Measurements from ENCODE around the gene GRIA4. TPM values are rescaled to one million over a fixed set of nuclear protein-coding genes. Genes with fewer than 3 reads are reported as not detected.
"Not testable (repeated sequence)": the region's sequence is repeated elsewhere in the genome, so short reads cannot be mapped to it uniquely, and the experiment has no call there.

The GRIA4 gene
- total and polyA plus RNA-seq, 5 donors = 0.05 to 0.17 TPM; not detected in 3

- H3K27ac ChIP-seq (ENCODE audit: low read length) = no peak overlapping the region
- H3K4me1 ChIP-seq (ENCODE audit: control insufficient read depth, insufficient read depth, low read length) = no peaks in the 10 kb centered on the region
- H3K9me3 ChIP-seq (ENCODE audit: control insufficient read depth, low read length) = no peaks in the 10 kb centered on the region
- ATAC-seq = no peak
- H3K27me3 ChIP-seq (ENCODE audit: control insufficient read depth, insufficient read depth) = no peaks in the 10 kb centered on the region
- intact Hi-C loops (cut with DNase I) = no loop called here
- WGBS = 77% methylated on average over 2 of the region's 2 CpGs
- no peak for DNase-seq
- H3K4me3 ChIP-seq (ENCODE audit: low read length) = no peak overlapping the region
Observed at GRCh38 chr11:105763594-105763993, 153.7 kb downstream of the GRIA4 start.

GRCh38 chr11:105767931-105768330 lies 158.1 kb downstream of the GRIA4 start:
- intact Hi-C loops (cut with DNase I) = no loop called here
- no peak overlapping the region for H3K27ac ChIP-seq (ENCODE audit: low read length)
- no peaks in the 10 kb centered on the region for H3K27me3 ChIP-seq (ENCODE audit: control insufficient read depth, insufficient read depth)
- no peaks in the 10 kb centered on the region for H3K4me1 ChIP-seq (ENCODE audit: control insufficient read depth, insufficient read depth, low read length)
- H3K4me3 ChIP-seq (ENCODE audit: low read length) = no peak overlapping the region
- ATAC-seq = no peak
- H3K9me3 ChIP-seq (ENCODE audit: control insufficient read depth, low read length) = no peaks in the 10 kb centered on the region
- no peak for DNase-seq

- intact Hi-C loops (cut with DNase I) = no loop called here
- no peak overlapping the region for H3K27ac ChIP-seq (ENCODE audit: low read length)
- no peak overlapping the region for H3K4me3 ChIP-seq (ENCODE audit: low read length)
- no peaks in the 10 kb centered on the region for H3K4me1 ChIP-seq (ENCODE audit: control insufficient read depth, insufficient read depth, low read length)
- DNase-seq (no peak), ATAC-seq (no peak)
- H3K9me3 ChIP-seq (ENCODE audit: control insufficient read depth, low read length) = no peaks in the 10 kb centered on the region
- H3K27me3 ChIP-seq (ENCODE audit: control insufficient read depth, insufficient read depth) = no peaks in the 10 kb centered on the region
- WGBS = 86% methylated on average over 2 of the region's 2 CpGs
Observed at GRCh38 chr11:105769627-105770026, 159.8 kb downstream of the GRIA4 start.

- DNase-seq = not testable (repeated sequence)
Observed at GRCh38 chr11:105773452-105773851, 163.6 kb downstream of the GRIA4 start.

GRCh38 chr11:105774899-105775298 lies 165.0 kb downstream of the GRIA4 start:
- ATAC-seq (no peak), DNase-seq (no peak)
- Histone ChIP-seq H3K27me3 (ENCODE audit: control insufficient read depth, insufficient read depth) (no peaks in the 10 kb centered on the region), H3K4me1 (ENCODE audit: control insufficient read depth, insufficient read depth, low read length) (no peaks in the 10 kb centered on the region), H3K9me3 (ENCODE audit: control insufficient read depth, low read length) (no peaks in the 10 kb centered on the region), H3K27ac (ENCODE audit: low read length) (no peak overlapping the region), H3K4me3 (ENCODE audit: low read length) (no peak overlapping the region)
- 75% methylated on average over 4 of the region's 4 CpGs for WGBS
- intact Hi-C loops (cut with DNase I) = no loop called here

More at GRCh38 chr11:105773452-105773851, 163.6 kb downstream of the GRIA4 start:
- intact Hi-C loops (cut with DNase I); H3K27me3 ChIP-seq (ENCODE audit: control insufficient read depth, insufficient read depth); H3K9me3 ChIP-seq (ENCODE audit: control insufficient read depth, low read length); ATAC-seq; H3K27ac ChIP-seq (ENCODE audit: low read length); H3K4me3 ChIP-seq (ENCODE audit: low read length); H3K4me1 ChIP-seq (ENCODE audit: control insufficient read depth, insufficient read depth, low read length): not testable (repeated sequence)
- 91% methylated on average over 3 of the region's 3 CpGs for WGBS

GRCh38 chr11:105780781-105781525 lies 171.1 kb downstream of the GRIA4 start:
- ATAC-seq (no peak), DNase-seq (no peak)
- H3K4me1 ChIP-seq (ENCODE audit: control insufficient read depth, insufficient read depth, low read length) = no peaks in the 10 kb centered on the region
- H3K27me3 ChIP-seq (ENCODE audit: control insufficient read depth, insufficient read depth) = no peaks in the 10 kb centered on the region
- no peak overlapping the region for H3K27ac ChIP-seq (ENCODE audit: low read length)
- H3K9me3 ChIP-seq (ENCODE audit: control insufficient read depth, low read length) = no peaks in the 10 kb centered on the region
- H3K4me3 ChIP-seq (ENCODE audit: low read length) = no peak overlapping the region
- WGBS = 61% methylated on average over 3 of the region's 3 CpGs
- intact Hi-C loops (cut with DNase I) = no loop called here

GRCh38 chr11:105781807-105782206 lies 171.9 kb downstream of the GRIA4 start:
- Histone ChIP-seq H3K4me3 (ENCODE audit: low read length) (no peak overlapping the region), H3K27me3 (ENCODE audit: control insufficient read depth, insufficient read depth) (no peaks in the 10 kb centered on the region), H3K4me1 (ENCODE audit: control insufficient read depth, insufficient read depth, low read length) (no peaks in the 10 kb centered on the region), H3K9me3 (ENCODE audit: control insufficient read depth, low read length) (no peaks in the 10 kb centered on the region), H3K27ac (ENCODE audit: low read length) (no peak overlapping the region)
- ATAC-seq (no peak), DNase-seq (no peak)
- intact Hi-C loops (cut with DNase I) = no loop called here
- WGBS = 30% methylated on average over 1 of the region's 1 CpG

- no peak overlapping the region for H3K27ac ChIP-seq (ENCODE audit: low read length)
- DNase-seq = no peak
- H3K27me3 ChIP-seq (ENCODE audit: control insufficient read depth, insufficient read depth) = no peaks in the 10 kb centered on the region
- no peaks in the 10 kb centered on the region for H3K4me1 ChIP-seq (ENCODE audit: control insufficient read depth, insufficient read depth, low read length)
- H3K4me3 ChIP-seq (ENCODE audit: low read length) = no peak overlapping the region
- no peak for ATAC-seq
- H3K9me3 ChIP-seq (ENCODE audit: control insufficient read depth, low read length) = no peaks in the 10 kb centered on the region
- WGBS = 64% methylated on average over 2 of the region's 2 CpGs
- intact Hi-C loops (cut with DNase I) = no loop called here
Observed at GRCh38 chr11:105783216-105783615, 173.3 kb downstream of the GRIA4 start.

- 93% methylated on average over 6 of the region's 6 CpGs for WGBS
- H3K4me3 ChIP-seq (ENCODE audit: low read length); intact Hi-C loops (cut with DNase I); H3K4me1 ChIP-seq (ENCODE audit: control insufficient read depth, insufficient read depth, low read length); H3K27me3 ChIP-seq (ENCODE audit: control insufficient read depth, insufficient read depth); H3K9me3 ChIP-seq (ENCODE audit: control insufficient read depth, low read length); H3K27ac ChIP-seq (ENCODE audit: low read length); ATAC-seq: not testable (repeated sequence)
- peak in 1 of 3 donors; percentile 9 for DNase-seq
Observed at GRCh38 chr11:105785850-105786249, 176.0 kb downstream of the GRIA4 start.

- DNase-seq (no peak), ATAC-seq (no peak)
- intact Hi-C loops (cut with DNase I) = no loop called here
- Histone ChIP-seq H3K27ac (ENCODE audit: low read length) (no peak overlapping the region), H3K27me3 (ENCODE audit: control insufficient read depth, insufficient read depth) (no peaks in the 10 kb centered on the region), H3K4me1 (ENCODE audit: control insufficient read depth, insufficient read depth, low read length) (no peaks in the 10 kb centered on the region), H3K9me3 (ENCODE audit: control insufficient read depth, low read length) (no peaks in the 10 kb centered on the region), H3K4me3 (ENCODE audit: low read length) (no peak overlapping the region)
- 72% methylated on average over 2 of the region's 2 CpGs for WGBS
Observed at GRCh38 chr11:105786741-105787140, 176.9 kb downstream of the GRIA4 start.

- H3K27ac ChIP-seq (ENCODE audit: low read length) = no peak overlapping the region
- ATAC-seq = no peak
- no peak for DNase-seq
- H3K9me3 ChIP-seq (ENCODE audit: control insufficient read depth, low read length) = no peaks in the 10 kb centered on the region
- intact Hi-C loops (cut with DNase I) = no loop called here
- H3K27me3 ChIP-seq (ENCODE audit: control insufficient read depth, insufficient read depth) = no peaks in the 10 kb centered on the region
- H3K4me1 ChIP-seq (ENCODE audit: control insufficient read depth, insufficient read depth, low read length) = no peaks in the 10 kb centered on the region
- 92% methylated on average over 1 of the region's 1 CpG for WGBS
- no peak overlapping the region for H3K4me3 ChIP-seq (ENCODE audit: low read length)
Observed at GRCh38 chr11:105789579-105790420, 179.9 kb downstream of the GRIA4 start.
